ENCODE results near the gene KLK4.
"Not testable (repeated sequence)": the region's sequence is repeated elsewhere in the genome, so short reads cannot be mapped to it uniquely, and the experiment has no call there.

KLK4 gene

GRCh38 chr19:50921426-50922316, 10.5 kb upstream of the KLK4 start:
- in situ Hi-C loops (cut with MboI; ENCODE audit: low pct_unique_long_range_greater_than_20kb, low sequenced_read_pairs) = no loop called here
- no peak for DNase-seq

- in situ Hi-C loops (cut with MboI; ENCODE audit: low pct_unique_long_range_greater_than_20kb, low sequenced_read_pairs) = no loop called here
- DNase-seq = no peak
These were observed 4.9 kb upstream of the KLK4 start for GRCh38 chr19:50916069-50916468.

- in situ Hi-C loops (cut with MboI; ENCODE audit: low pct_unique_long_range_greater_than_20kb, low sequenced_read_pairs) = no loop called here
These were observed 1.8 kb upstream of the KLK4 start for GRCh38 chr19:50912727-50913716.

DNA sequence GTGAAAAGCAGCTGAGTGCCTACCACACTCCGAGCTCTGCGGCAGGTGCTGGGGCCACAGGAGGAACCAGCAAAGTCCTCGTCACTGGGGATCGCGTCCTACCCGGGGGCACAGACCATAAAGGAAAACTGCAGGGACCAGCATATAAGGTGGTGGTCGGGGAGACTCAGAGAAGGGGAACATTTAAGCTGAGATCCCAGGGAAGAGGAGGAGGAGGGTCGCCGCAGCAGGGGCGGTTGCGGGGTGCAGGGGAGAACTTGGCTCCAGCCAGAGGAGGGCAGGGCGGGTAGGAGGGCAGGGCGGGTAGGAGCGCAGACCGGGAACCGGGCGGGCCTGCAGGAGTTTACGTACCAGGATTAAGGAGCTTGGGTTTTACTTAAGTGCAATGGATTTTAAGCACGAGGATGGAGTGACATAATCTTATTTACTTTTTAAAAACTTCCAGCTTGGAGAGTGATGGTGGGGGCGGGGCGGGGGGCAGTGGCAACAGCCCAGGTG, 956 bp upstream of the KLK4 start:
- in situ Hi-C loops (cut with MboI; ENCODE audit: low pct_unique_long_range_greater_than_20kb, low sequenced_read_pairs) = no loop called here
- DNase-seq = no peak

More at GRCh38 chr19:50912727-50913716, 1.8 kb upstream of the KLK4 start:
- no peak for DNase-seq

GRCh38 chr19:50910722-50911121, 473 bp downstream of the KLK4 start:
- in situ Hi-C loops (cut with MboI; ENCODE audit: low pct_unique_long_range_greater_than_20kb, low sequenced_read_pairs) = no loop called here
- DNase-seq = no peak

DNA sequence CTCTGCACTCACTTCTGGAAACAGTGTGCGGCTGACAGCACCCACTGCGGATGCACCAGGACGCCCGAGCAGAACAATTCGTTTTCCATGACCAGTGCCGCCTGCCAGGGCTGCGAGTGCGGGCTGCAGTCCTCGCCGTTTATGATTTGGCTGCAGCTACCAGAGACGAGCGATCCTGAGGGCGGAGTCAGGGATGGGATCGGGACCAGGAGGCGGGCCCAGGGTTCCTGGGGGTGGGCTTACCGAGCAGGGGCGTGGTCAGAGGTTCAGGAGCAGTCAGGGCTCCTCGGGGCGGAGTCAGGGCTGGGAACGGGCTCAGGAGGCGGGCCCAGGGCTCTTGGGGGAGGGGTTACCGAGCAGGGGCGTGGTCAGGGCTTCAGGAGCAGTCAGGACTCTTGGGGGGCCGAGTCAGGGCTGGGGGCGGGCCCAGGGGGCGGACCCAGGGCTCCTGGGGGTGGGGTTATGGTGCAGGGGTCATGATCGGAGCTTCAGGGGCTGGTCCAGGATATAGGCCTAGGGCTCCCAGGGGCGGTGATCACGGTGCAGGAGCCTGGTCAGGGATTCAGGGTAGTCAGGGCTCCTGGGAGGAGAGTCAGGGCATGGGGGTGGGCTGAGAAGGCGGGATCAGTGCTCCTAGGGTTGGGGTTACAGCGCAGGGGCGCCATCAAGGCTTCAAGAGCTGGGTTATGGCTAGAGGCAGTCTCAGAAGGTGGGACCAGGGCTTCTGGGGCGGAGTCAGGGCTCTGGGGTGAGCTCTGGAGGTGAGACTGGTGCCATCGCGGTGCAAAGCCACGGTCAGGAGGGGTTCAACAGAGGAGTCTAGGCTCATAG, 1.7 kb downstream of the KLK4 start:
- in situ Hi-C loops (cut with MboI; ENCODE audit: low pct_unique_long_range_greater_than_20kb, low sequenced_read_pairs) = no loop called here

GRCh38 chr19:50908336-50908735, 2.9 kb downstream of the KLK4 start:
- in situ Hi-C loops (cut with MboI; ENCODE audit: low pct_unique_long_range_greater_than_20kb, low sequenced_read_pairs) = no loop called here
- no peak for DNase-seq

More for the DNA sequence above, 1.7 kb downstream of the KLK4 start:
- peak; percentile 51 for DNase-seq

DNA sequence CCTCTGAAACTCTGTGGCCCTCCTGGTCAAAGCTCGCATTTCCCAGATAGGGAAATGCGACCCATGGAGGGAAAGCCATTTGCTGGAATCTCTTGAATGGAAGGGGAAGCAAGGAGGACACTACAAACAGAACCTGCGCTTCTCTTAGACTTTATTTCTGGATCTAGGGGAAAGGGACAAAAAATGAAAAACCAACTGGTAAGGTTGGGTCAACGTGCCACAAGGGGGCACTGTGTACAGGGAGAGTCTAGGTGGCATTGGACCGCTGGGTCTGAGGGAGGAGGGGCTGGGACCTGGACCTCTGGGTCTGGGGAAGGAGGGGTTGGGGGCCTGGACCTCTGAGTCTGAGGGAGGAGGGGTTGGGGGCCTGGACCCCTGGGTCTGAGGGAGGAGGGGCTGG, 5.0 kb downstream of the KLK4 start:
- in situ Hi-C loops (cut with MboI; ENCODE audit: low pct_unique_long_range_greater_than_20kb, low sequenced_read_pairs) = no loop called here
- DNase-seq = peak; percentile 47

GRCh38 chr19:50902640-50903039, 8.6 kb downstream of the KLK4 start:
- in situ Hi-C loops (cut with MboI; ENCODE audit: low pct_unique_long_range_greater_than_20kb, low sequenced_read_pairs) = no loop called here

DNA sequence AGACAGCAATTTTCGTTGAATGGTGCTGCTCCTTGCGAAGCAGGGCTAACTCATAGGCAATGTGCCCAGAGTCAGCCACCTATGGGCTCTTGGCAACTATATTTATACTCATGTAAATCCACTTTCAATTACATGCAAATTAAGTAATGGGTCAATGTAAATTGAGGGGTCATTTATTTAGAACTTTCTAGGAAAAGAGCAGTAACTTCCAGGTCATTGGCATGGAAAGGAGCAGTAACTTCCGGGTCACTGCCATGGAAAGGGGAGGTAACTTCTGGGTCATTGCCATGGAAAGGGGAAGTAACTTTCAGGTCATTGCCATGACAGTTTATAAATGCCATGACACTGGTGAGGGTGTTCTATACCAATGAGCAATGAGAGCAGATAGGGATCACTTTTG, 11.6 kb downstream of the KLK4 start:
- peak; percentile 37 for DNase-seq
- in situ Hi-C loops (cut with MboI; ENCODE audit: low pct_unique_long_range_greater_than_20kb, low sequenced_read_pairs) = no loop called here

More at GRCh38 chr19:50902640-50903039, 8.6 kb downstream of the KLK4 start:
- no peak for DNase-seq

DNA sequence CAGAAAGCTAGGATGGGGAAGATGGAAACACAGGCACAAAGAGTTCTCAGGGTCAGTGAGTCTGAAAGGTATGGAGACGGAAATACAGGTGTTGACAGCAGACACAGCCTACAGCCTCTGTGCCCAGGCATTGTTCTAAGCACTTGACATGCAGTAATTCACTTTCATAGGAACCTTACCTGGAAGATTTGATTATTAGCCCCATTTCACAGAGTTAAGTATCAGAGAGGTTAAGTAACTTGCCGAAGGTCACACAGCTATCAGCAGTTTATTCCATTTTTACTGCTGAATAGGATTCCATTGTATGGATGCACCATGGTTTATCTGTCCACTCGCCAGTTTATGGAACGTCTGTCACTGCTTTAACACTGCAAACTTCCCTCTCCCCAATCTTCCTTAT, 13.2 kb downstream of the KLK4 start:
- in situ Hi-C loops (cut with MboI; ENCODE audit: low pct_unique_long_range_greater_than_20kb, low sequenced_read_pairs) = no loop called here
- no peak for DNase-seq

DNA sequence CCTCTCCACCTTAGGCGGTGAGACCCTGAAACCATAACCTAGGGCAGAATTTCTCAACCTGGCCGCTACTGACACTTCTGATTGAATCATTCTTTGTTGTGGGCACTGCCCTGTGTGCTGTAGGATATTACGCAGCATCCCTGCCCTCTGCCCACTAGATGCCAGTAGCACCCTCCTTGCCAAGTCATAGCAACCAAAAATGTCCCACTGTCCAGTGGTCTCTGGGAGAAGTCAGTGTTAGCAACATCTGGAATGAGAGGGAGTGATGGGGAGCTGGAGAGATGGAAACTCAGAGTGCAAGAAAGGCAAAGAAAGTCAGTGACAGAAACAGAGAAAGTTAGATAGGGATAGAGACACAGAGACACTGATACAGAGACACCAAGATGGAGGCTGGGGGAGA, 13.6 kb downstream of the KLK4 start:
- in situ Hi-C loops (cut with MboI; ENCODE audit: low pct_unique_long_range_greater_than_20kb, low sequenced_read_pairs) = no loop called here
- DNase-seq = no peak

GRCh38 chr19:50897191-50897607, 14.0 kb downstream of the KLK4 start:
- in situ Hi-C loops (cut with MboI; ENCODE audit: low pct_unique_long_range_greater_than_20kb, low sequenced_read_pairs) = no loop called here
- no peak for DNase-seq

- in situ Hi-C loops (cut with MboI; ENCODE audit: low pct_unique_long_range_greater_than_20kb, low sequenced_read_pairs) = no loop called here
- DNase-seq = peak; percentile 59
These were observed 14.5 kb downstream of the KLK4 start for GRCh38 chr19:50896591-50897190.

- in situ Hi-C loops (cut with MboI; ENCODE audit: low pct_unique_long_range_greater_than_20kb, low sequenced_read_pairs); DNase-seq: not testable (repeated sequence)
These were observed 15.1 kb downstream of the KLK4 start for GRCh38 chr19:50896089-50896590.

DNA sequence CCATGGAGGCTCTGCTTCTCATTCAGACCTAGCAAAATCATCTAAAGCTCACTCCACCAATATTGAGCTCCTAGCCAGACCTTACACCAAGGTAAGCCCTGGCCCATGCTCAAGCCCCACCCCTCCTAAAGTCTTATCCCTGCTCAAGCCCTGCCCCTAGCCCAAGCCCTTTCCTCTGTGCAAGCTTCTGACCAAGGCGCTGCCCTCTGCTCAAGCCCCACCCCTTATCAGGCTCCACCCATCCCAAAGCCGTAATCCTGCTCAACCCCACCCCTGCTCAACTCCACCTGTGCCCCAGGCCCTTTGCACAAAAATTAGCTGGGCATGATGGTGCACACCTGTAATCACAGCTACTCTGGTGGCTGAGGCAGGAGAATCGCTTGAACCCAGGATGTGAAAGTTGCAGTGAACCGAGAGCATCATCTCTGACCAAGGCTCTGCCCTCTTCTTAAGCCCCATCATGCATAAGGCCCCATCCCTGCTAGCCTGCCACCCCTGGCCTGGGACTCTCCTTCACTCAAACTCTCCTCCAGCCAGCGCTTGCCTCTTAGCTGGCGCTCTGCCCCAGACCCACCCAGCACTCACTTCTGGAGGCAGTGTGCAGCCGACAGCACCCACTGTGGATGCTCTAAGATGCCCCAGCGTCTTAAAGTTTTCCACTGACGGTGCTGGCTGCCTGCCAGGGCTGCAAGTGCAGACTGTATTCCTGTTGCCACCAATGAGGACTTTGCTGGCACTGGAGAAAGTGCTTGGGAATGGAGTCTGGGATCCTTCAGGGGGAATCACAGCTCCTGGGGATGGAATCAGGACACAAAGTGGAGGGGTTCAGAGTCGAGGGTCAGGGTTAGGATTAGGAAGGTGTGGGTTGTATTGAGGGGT, 16.5 kb downstream of the KLK4 start:
- no peak for DNase-seq
- in situ Hi-C loops (cut with MboI; ENCODE audit: low pct_unique_long_range_greater_than_20kb, low sequenced_read_pairs) = no loop called here

GRCh38 chr19:50893047-50893736, 18.0 kb downstream of the KLK4 start:
- in situ Hi-C loops (cut with MboI; ENCODE audit: low pct_unique_long_range_greater_than_20kb, low sequenced_read_pairs) = no loop called here
- DNase-seq = no peak
